Endothelial cell of umbilical vein (primary cell): ENCODE data around the gene CD300C.

ENCODE experiments used
- CTCF ChIP-seq, 2 donors: IDR thresholded peaks; 1 replicate in 1 of 2; 2 replicates in 1 of 2; pipeline ENCODE4 v1.5.1; 2011; ENCODE audit warnings: low read length in 2 of 2, mild to moderate bottlenecking in 2 of 2, moderate library complexity in 2 of 2, control low read depth in 1 of 2, inconsistent platforms in 1 of 2, low read depth in 1 of 2; ENCODE audit not compliant: insufficient read depth in 1 of 2; ENCODE audit errors: extremely low read depth in 1 of 2
- EZH2 ChIP-seq: IDR thresholded peaks from 2 replicates; pipeline ENCODE4 v1.6.1; 2012; ENCODE audit warnings: borderline replicate concordance, low read depth, mild to moderate bottlenecking, moderate library complexity, low read length, inconsistent platforms; ENCODE audit not compliant: severe bottlenecking
- FOS ChIP-seq: IDR thresholded peaks from 2 replicates; pipeline ENCODE4 v1.6.1; 2011; ENCODE audit warnings: mild to moderate bottlenecking, low read length, moderate library complexity, borderline replicate concordance; ENCODE audit not compliant: insufficient read depth
- POLR2A ChIP-seq: IDR thresholded peaks from 2 replicates; pipeline ENCODE4 v1.6.1; 2012; ENCODE audit warnings: low read depth, mild to moderate bottlenecking, control low read depth, low read length

DNA sequence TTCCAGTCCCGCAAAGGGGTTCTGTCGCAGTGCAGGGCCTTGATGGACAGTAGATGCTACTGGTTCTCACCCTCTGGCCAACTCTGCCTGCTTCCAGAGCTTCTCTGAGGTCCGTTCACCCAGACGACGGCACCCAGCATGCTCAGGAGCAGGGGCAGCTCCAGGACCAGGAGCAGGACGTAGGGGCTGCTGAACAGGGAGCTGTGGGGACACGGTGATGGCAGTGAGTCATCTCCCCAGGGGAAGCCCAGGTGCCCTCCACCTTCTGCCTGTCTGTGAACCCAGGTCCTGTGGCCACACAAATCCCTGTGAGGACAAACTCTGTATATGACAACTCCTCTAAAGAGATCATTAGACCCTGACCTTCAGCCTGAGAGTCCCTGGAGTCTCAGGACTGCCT is 3.4 kb upstream of the CD300C start:
- TF ChIP-seq CTCF (IDR thresholded peaks at IDR 0.05; ENCODE audit: extremely low read depth in 1 of 2, insufficient read depth in 1 of 2, low read depth in 1 of 2, low read length in 2 of 2) (no peak), EZH2 (no peak), FOS (no peak), POLR2A (no peak)
